GM12801 (cell line): ENCODE data around the gene ADRM1.

Source experiments
- TF ChIP-seq, protein P1 (sequence below): IDR thresholded peaks from one replicate; pipeline ENCODE4 v1.5.1; 2011; ENCODE audit warnings: control low read depth; ENCODE audit not compliant: insufficient read length; ENCODE audit errors: extremely low read depth

ADRM1 gene

DNA sequence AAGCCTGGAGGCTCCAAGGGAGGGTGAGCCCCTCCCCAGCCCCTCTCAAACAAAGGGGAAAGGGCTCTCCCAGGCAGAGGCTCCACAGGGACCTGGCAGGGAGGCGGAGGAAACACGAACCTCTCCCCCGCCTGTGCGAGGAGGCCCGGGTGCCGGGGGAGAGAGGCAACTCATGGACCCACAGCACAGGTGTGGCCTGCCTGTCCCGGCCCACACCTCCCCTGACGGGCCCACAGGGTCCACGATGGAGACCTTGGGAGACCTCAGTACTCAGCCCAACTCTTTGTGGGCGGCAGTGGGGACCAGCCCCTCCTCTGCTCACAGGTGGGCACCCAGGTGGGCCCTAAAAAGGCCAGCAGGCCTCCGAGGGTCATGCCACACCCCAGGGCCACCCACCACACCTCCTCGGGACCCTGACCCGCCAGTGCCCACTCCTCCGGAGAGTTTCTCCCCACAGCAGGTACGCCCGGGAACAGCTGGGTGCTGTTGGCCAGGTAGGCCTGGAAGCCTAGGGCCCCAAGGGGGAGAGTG lies 52.1 kb downstream of the ADRM1 start:
- TF ChIP-seq, protein P1, sequence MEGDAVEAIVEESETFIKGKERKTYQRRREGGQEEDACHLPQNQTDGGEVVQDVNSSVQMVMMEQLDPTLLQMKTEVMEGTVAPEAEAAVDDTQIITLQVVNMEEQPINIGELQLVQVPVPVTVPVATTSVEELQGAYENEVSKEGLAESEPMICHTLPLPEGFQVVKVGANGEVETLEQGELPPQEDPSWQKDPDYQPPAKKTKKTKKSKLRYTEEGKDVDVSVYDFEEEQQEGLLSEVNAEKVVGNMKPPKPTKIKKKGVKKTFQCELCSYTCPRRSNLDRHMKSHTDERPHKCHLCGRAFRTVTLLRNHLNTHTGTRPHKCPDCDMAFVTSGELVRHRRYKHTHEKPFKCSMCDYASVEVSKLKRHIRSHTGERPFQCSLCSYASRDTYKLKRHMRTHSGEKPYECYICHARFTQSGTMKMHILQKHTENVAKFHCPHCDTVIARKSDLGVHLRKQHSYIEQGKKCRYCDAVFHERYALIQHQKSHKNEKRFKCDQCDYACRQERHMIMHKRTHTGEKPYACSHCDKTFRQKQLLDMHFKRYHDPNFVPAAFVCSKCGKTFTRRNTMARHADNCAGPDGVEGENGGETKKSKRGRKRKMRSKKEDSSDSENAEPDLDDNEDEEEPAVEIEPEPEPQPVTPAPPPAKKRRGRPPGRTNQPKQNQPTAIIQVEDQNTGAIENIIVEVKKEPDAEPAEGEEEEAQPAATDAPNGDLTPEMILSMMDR: no peak

DNA sequence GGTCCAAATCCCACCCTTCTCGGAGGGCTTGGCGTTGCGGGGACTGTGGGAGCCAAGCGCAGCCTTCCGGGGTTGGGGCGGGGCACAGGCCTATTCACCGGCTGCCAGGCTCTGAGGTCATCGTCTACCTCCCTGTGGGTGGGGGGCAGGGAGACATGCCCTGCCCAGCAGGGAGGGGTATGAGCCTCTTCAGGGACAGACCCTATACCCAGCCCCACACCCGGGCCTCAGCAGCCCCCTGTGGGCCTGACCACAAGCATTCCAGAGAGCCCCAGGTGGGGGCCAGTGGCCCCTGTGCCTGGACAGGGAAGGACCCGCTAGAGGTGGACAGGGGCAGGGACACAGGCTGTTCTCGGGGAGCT lies 52.7 kb downstream of the ADRM1 start:
- TF ChIP-seq, protein P1: no peak

DNA sequence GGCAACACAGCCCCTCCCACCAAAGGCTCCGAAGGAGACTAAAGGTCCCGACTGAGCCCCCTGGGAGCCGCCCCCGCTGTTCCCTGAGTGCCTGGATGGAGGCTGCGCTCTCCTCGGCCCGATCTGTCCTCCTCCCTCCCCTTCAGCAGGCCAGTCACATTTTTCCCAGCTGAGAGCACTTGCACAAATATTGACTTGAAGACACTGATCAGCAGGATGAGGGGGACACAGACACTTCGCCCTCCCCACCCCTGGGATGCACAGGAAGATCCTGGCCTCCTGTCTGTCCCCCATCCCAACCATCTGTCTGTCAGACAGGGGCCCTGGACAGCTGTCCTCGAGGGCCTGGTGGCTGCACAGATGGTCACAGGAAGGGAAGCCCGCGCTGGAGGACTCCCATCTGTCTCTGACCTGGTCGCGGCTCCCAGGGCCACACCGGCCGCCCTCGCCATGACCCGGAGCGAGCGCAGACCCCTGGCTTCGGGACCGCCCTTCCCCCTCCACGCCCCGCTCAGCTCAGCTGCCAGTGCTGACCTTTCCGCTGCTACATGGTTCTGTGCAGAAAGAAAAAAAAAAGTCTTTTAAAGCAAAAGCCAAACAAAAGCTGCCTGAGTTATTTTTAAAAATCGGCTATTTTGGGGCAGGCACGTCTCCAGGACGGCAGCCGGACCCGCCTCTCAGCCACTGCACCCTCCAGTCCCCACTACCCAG lies 53.2 kb downstream of the ADRM1 start:
- TF ChIP-seq, protein P1: no peak

DNA sequence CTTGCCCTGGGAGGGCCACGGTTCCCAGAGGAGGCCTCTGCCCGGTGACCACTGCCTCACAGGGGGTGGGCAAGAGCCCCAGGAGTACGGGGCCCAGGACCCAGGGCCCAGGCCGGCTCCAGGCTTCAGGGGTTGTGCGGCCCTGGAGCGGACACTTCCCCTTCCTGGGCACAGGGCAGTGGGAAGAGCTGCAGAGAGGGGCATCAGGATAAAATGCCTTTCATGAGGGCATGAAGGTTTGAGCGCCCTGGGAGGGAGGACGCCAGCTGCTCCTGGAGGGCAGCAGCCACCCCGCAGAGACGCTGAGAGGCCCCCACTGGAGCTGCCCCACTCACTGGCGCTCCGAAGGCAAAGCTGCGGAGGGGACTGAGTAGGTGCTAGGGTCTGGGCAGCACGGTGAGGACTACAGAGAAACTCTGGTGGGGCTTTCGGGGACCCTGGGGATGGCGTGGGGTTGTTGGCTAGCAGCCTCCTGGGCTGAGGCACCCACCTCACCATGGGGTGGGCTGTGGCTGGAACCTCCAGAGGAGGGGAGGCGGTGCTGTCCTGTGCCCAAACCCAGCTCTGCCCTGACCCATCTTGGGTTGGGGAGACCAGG lies 53.9 kb downstream of the ADRM1 start:
- TF ChIP-seq, protein P1: no peak

DNA sequence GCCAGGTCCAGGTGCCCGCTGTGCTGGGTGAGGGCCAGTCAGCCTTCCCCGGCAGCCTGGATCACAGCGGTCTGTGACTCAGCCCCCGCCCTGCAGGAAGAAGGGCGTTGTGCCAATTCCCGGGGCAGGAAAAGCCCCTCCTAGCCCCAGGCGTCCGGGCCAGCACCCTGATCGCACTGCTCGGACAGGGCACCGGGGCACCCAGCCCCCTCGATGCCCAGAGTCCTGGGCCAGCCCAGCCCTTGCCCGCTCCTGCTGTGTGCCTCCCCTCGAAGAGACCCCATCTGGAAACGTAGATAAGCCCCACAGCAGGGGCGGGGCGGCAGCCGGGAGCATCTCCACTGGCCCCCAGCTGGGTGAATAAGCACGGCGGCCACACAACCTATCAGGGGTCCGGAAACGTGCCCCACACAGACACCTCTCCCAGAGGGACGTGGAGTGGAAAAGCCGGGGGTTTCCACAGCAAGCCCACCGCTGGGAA lies 54.4 kb downstream of the ADRM1 start:
- TF ChIP-seq, protein P1: no peak

DNA sequence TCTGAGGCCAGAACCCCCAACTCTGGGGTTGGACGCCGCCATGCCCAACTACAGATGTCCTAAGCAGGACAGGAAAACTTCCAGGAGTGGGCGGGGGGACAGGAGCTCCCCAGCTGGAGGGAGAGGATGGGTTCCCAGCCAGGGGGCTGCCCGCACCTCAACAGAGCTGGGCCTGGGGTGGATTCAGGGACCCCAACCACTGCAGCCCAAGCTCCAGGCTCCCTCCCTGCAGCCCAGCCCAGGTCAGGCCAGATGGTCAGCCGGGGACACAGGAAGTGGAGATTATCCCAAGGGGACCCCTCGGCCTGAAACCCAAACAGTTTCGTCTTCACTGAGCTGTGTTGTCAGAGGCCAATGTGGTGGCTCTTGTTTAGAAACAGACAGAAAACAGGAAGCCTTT lies 54.9 kb downstream of the ADRM1 start:
- TF ChIP-seq, protein P1: no peak
